ENCODE measurements around the gene ATP2A3.

ATP2A3 gene

GRCh38 chr17:3964203-3965117, at the start of gene ATP2A3:
Gene ATP2A3 (minus strand): TSS chr17:3964437. CDS start chr17:3964291, 146 bp downstream.
- H3K27me3 Mint-ChIP-seq (ENCODE audit: low read depth) = no peaks in the 10 kb centered on the region
- H3K36me3 Mint-ChIP-seq (ENCODE audit: low read depth) = peaks cover 23% of the 10 kb centered on the region
- H3K4me3 Mint-ChIP-seq = peak within 1 kb of the TSS; percentile 93
- peak within 1 kb of the TSS; percentile 92 for H3K27ac Mint-ChIP-seq
- peaks cover 46% of the 10 kb centered on the region for H3K4me1 Mint-ChIP-seq (ENCODE audit: low read depth)
- no peaks in the 10 kb centered on the region for H3K9me3 Mint-ChIP-seq
- peak; percentile 67 for DNase-seq (ENCODE audit: low spot score)

- Mint-ChIP-seq H3K27ac (no peak overlapping the region), H3K4me1 (ENCODE audit: low read depth) (no peaks in the 10 kb centered on the region), H3K36me3 (ENCODE audit: low read depth) (peaks cover 49% of the 10 kb centered on the region), H3K9me3 (no peaks in the 10 kb centered on the region), H3K4me3 (no peak overlapping the region), H3K27me3 (ENCODE audit: low read depth) (no peaks in the 10 kb centered on the region)
- no peak for DNase-seq (ENCODE audit: low spot score)
Observed at GRCh38 chr17:4010754-4011153, 46.5 kb upstream of the ATP2A3 start.

DNA sequence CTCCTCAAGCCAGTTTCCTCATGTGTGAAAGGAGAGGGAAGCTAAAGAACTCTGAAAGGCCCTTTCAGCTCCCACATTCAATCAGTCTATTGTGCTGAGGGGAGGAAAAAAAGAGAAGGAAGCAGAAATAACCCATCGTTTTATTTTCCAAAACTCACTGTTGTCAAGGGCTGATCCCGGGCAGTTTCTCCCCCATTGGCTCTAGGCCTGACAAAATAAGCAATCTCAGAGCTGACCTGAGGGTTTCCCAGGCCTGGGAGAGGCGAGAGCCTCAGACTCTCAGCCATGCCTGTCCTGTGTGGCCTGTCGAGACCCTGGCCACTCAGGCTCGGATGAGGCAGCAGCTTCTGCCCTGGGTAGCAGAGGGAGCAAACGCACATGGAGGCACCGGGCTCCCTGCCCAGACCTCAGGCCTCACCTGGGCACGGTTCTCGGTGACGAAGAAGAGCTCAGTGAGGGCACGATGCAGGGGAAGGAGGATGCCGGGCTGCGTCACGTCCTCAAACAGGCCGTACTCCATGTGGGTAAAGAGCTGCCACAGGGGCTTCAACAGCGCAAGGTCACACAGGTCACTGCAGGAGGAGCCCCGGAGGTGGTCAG, 45.0 kb upstream of the ATP2A3 start:
- Mint-ChIP-seq H3K4me1 (ENCODE audit: low read depth) (no peaks in the 10 kb centered on the region), H3K27me3 (ENCODE audit: low read depth) (no peaks in the 10 kb centered on the region), H3K36me3 (ENCODE audit: low read depth) (peaks cover 45% of the 10 kb centered on the region), H3K9me3 (no peaks in the 10 kb centered on the region), H3K27ac (no peak overlapping the region), H3K4me3 (no peak overlapping the region)
- no peak for DNase-seq (ENCODE audit: low spot score)

DNA sequence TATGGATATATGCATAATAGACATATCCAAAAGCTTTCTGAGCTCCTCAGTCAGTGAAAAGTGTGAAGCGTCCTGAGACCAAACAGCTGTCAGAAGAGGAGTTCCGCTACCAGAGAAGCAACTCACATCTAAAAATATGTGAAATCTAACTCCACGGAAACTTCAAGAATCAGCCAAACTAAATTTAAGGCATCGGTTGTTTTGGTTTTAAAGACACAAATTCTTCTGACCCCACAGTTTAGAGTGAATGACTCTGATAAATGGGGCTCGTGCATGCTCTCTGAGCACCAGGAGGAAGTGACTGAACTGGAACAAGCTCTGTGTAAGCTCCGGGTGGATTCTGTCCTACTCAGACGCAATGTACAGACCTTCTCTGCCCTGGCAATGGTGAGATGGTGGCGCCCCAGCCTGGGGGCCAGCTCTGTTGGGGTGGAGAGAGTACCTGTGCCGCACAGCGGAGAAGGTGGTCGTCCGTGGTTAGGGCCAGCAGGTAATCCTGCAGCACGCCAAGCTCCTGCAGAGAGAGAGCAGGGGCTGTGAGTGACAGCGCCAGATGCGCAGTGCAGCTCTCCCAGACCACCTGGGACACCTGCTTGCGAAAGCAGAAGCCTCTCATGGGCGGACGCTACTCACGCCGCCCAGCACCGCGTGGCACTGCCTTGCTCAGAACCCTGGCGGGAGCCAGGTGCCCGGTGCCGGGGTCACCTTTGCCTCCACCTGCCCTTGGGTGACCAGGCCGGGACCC, 44.4 kb upstream of the ATP2A3 start:
- Mint-ChIP-seq H3K27ac (no peak overlapping the region), H3K36me3 (ENCODE audit: low read depth) (peaks cover 39% of the 10 kb centered on the region), H3K4me3 (no peak overlapping the region), H3K4me1 (ENCODE audit: low read depth) (no peaks in the 10 kb centered on the region), H3K27me3 (ENCODE audit: low read depth) (no peaks in the 10 kb centered on the region), H3K9me3 (no peaks in the 10 kb centered on the region)
- no peak for DNase-seq (ENCODE audit: low spot score)

DNA sequence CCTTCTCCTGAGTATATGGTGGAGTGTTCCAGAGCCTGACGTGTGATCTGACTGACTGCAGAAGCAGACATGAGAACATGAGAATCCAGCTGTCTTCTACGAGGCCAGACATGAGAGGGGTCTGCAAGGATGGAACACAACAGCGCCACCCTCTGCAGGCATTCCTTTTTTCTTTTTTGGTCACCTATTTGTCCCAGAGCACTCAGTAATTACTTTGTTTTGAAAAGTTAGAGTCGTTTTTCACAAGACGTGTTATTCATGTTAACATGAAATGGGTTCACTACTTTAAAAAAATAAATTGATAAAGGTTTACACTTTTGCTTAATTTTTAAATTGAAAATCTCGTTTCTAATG, 43.8 kb upstream of the ATP2A3 start:
- Mint-ChIP-seq H3K4me1 (ENCODE audit: low read depth) (no peaks in the 10 kb centered on the region), H3K36me3 (ENCODE audit: low read depth) (peaks cover 38% of the 10 kb centered on the region), H3K27me3 (ENCODE audit: low read depth) (no peaks in the 10 kb centered on the region), H3K4me3 (no peak overlapping the region), H3K27ac (no peak overlapping the region), H3K9me3 (no peaks in the 10 kb centered on the region)
- no peak for DNase-seq (ENCODE audit: low spot score)

DNA sequence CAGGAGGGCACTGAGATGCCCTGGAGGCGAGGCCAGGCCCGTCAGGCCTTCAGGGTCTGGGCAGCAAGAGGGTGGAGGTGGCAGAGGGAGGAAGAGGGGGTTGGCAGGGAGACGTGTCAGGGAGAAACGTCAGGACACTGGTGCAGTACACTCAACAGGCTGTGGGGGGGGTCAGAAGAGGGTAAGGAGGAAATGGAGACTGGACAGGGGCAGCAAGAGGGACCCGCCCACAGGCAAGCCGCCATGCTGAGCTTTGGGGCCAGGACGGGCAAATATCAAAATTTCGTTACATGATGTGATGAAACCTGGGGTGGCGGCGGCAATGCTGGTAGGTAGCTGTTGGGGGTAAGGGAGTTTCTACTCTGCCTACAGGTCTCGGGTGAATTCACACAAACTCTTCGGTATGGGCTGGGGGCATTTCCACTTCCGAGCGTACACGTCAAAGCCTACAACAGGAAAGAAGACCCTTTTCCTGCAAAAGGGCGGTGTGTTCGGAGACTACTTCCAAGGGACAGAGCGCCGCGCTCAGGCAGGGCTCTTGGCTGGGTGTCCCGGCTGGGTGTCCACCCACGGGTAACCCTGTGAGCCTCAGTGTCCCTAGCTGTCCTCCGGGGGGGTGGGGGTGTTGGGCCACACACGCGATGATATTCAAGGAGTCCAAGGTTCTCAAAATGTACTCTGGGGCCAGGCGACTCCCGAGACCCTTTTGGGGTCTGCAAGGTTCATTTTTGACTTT, 43.3 kb upstream of the ATP2A3 start:
- DNase-seq (ENCODE audit: low spot score) = no peak
- no peak overlapping the region for H3K27ac Mint-ChIP-seq
- no peaks in the 10 kb centered on the region for H3K4me1 Mint-ChIP-seq (ENCODE audit: low read depth)
- no peaks in the 10 kb centered on the region for H3K27me3 Mint-ChIP-seq (ENCODE audit: low read depth)
- no peak overlapping the region for H3K4me3 Mint-ChIP-seq
- no peaks in the 10 kb centered on the region for H3K9me3 Mint-ChIP-seq
- H3K36me3 Mint-ChIP-seq (ENCODE audit: low read depth) = peaks cover 36% of the 10 kb centered on the region

GRCh38 chr17:4006745-4007211, 42.5 kb upstream of the ATP2A3 start:
- Mint-ChIP-seq H3K27ac (no peak overlapping the region), H3K36me3 (ENCODE audit: low read depth) (peaks cover 30% of the 10 kb centered on the region), H3K27me3 (ENCODE audit: low read depth) (no peaks in the 10 kb centered on the region), H3K4me1 (ENCODE audit: low read depth) (no peaks in the 10 kb centered on the region), H3K9me3 (no peaks in the 10 kb centered on the region), H3K4me3 (no peak overlapping the region)
- DNase-seq (ENCODE audit: low spot score) = no peak

- Mint-ChIP-seq H3K4me1 (ENCODE audit: low read depth) (no peaks in the 10 kb centered on the region), H3K9me3 (no peaks in the 10 kb centered on the region), H3K36me3 (ENCODE audit: low read depth) (peaks cover 30% of the 10 kb centered on the region), H3K27ac (no peak overlapping the region), H3K27me3 (ENCODE audit: low read depth) (no peaks in the 10 kb centered on the region), H3K4me3 (no peak overlapping the region)
- DNase-seq (ENCODE audit: low spot score) = no peak
Observed at GRCh38 chr17:4006165-4006589, 41.9 kb upstream of the ATP2A3 start.

GRCh38 chr17:4005296-4006164, 41.3 kb upstream of the ATP2A3 start:
- no peak for DNase-seq (ENCODE audit: low spot score)
- Mint-ChIP-seq H3K27me3 (ENCODE audit: low read depth) (no peaks in the 10 kb centered on the region), H3K9me3 (no peaks in the 10 kb centered on the region), H3K4me1 (ENCODE audit: low read depth) (no peaks in the 10 kb centered on the region), H3K4me3 (no peak overlapping the region), H3K27ac (no peak overlapping the region), H3K36me3 (ENCODE audit: low read depth) (peaks cover 30% of the 10 kb centered on the region)

GRCh38 chr17:4004517-4005295, 40.5 kb upstream of the ATP2A3 start:
- H3K36me3 Mint-ChIP-seq (ENCODE audit: low read depth) = peaks cover 29% of the 10 kb centered on the region
- no peaks in the 10 kb centered on the region for H3K27me3 Mint-ChIP-seq (ENCODE audit: low read depth)
- H3K27ac Mint-ChIP-seq = no peak overlapping the region
- H3K9me3 Mint-ChIP-seq = no peaks in the 10 kb centered on the region
- no peaks in the 10 kb centered on the region for H3K4me1 Mint-ChIP-seq (ENCODE audit: low read depth)
- peak; percentile 48 for DNase-seq (ENCODE audit: low spot score)
- H3K4me3 Mint-ChIP-seq = no peak overlapping the region

DNA sequence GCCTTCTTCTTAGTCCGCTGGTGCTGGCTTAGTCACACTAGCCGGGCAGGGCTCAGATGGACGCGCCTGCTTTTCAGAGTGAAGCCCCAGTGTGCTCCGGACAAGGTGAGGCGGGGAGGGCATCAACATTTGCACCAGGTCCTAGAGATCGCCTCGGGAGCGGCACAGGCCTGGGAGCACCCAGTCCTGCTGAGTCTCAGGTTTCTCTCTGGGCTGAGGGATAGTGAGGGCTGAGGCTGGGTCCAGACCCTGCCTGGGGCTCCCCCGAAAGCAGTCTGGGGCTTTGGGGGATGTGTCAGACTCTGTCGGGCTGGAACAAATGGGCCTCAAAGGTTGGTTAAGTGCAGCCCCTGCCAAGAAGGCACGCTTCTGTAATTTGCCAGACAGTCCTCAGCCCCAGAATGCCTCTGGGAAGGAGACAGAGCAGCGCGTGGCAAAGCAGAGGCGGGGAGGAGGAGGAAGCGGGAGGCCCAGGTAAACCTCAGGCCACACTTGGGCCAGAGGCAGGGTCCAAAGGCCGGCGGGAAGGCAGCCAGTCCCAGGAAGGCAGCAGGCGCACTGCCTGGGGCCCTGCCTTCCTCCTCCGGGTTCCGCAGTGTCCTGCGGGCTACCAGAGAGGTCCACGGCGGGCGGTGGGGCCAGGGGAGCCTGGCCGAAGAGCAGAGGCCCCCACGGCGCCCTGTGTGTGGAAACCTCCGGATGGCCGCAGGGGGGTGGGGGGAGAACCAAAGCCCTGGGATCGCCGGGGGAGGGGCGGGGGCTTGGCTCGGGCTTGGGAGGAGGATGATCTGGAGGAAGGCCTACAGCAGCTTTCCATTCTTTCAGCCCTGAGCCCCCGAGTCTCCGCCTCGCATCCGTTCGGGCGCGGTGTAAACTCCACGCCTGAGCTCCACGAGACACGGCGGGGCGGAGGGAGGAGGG, 39.5 kb upstream of the ATP2A3 start:
- no peak for DNase-seq (ENCODE audit: low spot score)
- Mint-ChIP-seq H3K9me3 (no peaks in the 10 kb centered on the region), H3K36me3 (ENCODE audit: low read depth) (peaks cover 28% of the 10 kb centered on the region), H3K4me1 (ENCODE audit: low read depth) (no peaks in the 10 kb centered on the region), H3K27me3 (ENCODE audit: low read depth) (no peaks in the 10 kb centered on the region), H3K4me3 (no peak overlapping the region), H3K27ac (no peak overlapping the region)

DNA sequence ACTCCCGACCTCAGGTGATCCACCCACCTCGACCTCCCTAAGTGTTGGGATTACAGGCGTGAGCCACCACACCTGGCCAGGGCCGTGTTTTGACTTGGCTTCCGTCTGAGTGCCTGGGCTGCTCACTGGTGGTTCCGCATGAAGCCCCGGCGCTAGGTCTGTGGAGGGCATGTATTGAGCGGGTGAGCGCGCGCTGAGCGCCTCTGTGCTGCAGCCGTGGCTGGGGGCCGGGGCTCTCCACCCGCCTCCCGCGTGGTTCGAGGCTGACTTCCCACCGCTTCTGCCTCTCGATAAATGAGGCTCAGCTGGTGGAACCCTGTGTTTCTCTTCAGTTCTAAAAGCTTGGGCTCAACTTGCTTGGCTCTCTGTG, 38.9 kb upstream of the ATP2A3 start:
- no peaks in the 10 kb centered on the region for H3K4me1 Mint-ChIP-seq (ENCODE audit: low read depth)
- no peak for DNase-seq (ENCODE audit: low spot score)
- peaks cover 22% of the 10 kb centered on the region for H3K36me3 Mint-ChIP-seq (ENCODE audit: low read depth)
- H3K27ac Mint-ChIP-seq = no peak overlapping the region
- H3K4me3 Mint-ChIP-seq = no peak overlapping the region
- no peaks in the 10 kb centered on the region for H3K27me3 Mint-ChIP-seq (ENCODE audit: low read depth)
- H3K9me3 Mint-ChIP-seq = no peaks in the 10 kb centered on the region

Data from T-helper 2 cell treated with Interferon-gamma antibody and Interleukin-4, amounts not matched to agents 5 μg/mL and 100 μg/mL, for 36 hours (primary cell).